NCI-H69 (cell line): ENCODE measurements around the gene CRYBG2.

Experiments used
- DNase-seq: peaks from one replicate; lab custom pipeline; 2025; lab: John Stamatoyannopoulos, UW

The CRYBG2 gene

GRCh38 chr1:26368486-26368885, 14.6 kb upstream of the CRYBG2 start:
- DNase-seq, result no peak

- no peak for DNase-seq
Observed at GRCh38 chr1:26368006-26368405, 14.1 kb upstream of the CRYBG2 start.

- no peak for DNase-seq
Observed at GRCh38 chr1:26367441-26367840, 13.5 kb upstream of the CRYBG2 start.

GRCh38 chr1:26364956-26365355, 11.0 kb upstream of the CRYBG2 start:
- no peak for DNase-seq

GRCh38 chr1:26363549-26364448, 9.9 kb upstream of the CRYBG2 start:
- peak; percentile 62 for DNase-seq

GRCh38 chr1:26362331-26362730, 8.4 kb upstream of the CRYBG2 start:
- DNase-seq, result no peak

GRCh38 chr1:26361605-26362122, 7.7 kb upstream of the CRYBG2 start:
- DNase-seq, result no peak

- DNase-seq, result peak; percentile 22
Observed at GRCh38 chr1:26360807-26361604, 7.1 kb upstream of the CRYBG2 start.

- peak; percentile 46 for DNase-seq
Observed at GRCh38 chr1:26359981-26360806, 6.3 kb upstream of the CRYBG2 start.

- DNase-seq, result peak; percentile 13
Observed at GRCh38 chr1:26358411-26359384, 4.8 kb upstream of the CRYBG2 start.

- peak; percentile 14 for DNase-seq
Observed at GRCh38 chr1:26357121-26357602, 3.2 kb upstream of the CRYBG2 start.

GRCh38 chr1:26356106-26356505, 2.2 kb upstream of the CRYBG2 start:
- no peak for DNase-seq

GRCh38 chr1:26354972-26355371, 1.0 kb upstream of the CRYBG2 start:
- no peak for DNase-seq

GRCh38 chr1:26353210-26353859, 595 bp downstream of the CRYBG2 start:
- DNase-seq, result peak; percentile 70

- no peak for DNase-seq
Observed at GRCh38 chr1:26352338-26352679, 1.6 kb downstream of the CRYBG2 start.

GRCh38 chr1:26351590-26352337, 2.2 kb downstream of the CRYBG2 start:
- no peak for DNase-seq

GRCh38 chr1:26350701-26351589, 3.0 kb downstream of the CRYBG2 start:
- DNase-seq, result no peak

GRCh38 chr1:26350343-26350700, 3.6 kb downstream of the CRYBG2 start:
- no peak for DNase-seq

GRCh38 chr1:26349877-26350244, 4.1 kb downstream of the CRYBG2 start:
- DNase-seq, result no peak
